Bronchus fibroblast of lung (primary cell): Measurements from ENCODE around the gene GYG1. TPM values are rescaled to one million over a fixed set of nuclear protein-coding genes. Genes with fewer than 3 reads are reported as not detected.

Experiments
- total RNA-seq: library from RNA; depleted of rRNA; stranded (reverse); fragments of >200 nt; gene quantifications from 2 replicates; pipeline ENCODE4 v1.2.3, GENCODE V29; 2015

Gene GYG1
- 41.0 and 41.5 TPM in 2 replicates for total RNA-seq

GRCh38 chr3:148991219-148992026, at the start of gene GYG1:
TSS of gene GYG1 (plus strand) at chr3:148991540. CDS start at chr3:148991641, 101 bp downstream.

Other genes starting within 250 kb of the GYG1 start
- gene CPB1, start 163.7 kb upstream of the GYG1 start, total RNA-seq, result 0.15 TPM in 1 of 2 replicates, not detected in the other
- 0.50 and 0.89 TPM in 2 replicates for gene CPA3, start 126.2 kb upstream of the GYG1 start, total RNA-seq
- 19.8 and 24.7 TPM in 2 replicates for gene HLTF, start 95.0 kb downstream of the GYG1 start, total RNA-seq
- 28.8 and 31.8 TPM in 2 replicates for gene HPS3, start 138.1 kb downstream of the GYG1 start, total RNA-seq
- gene CP, start 230.3 kb downstream of the GYG1 start, total RNA-seq, result under 0.01 and 0.17 TPM in 2 replicates